ENCODE results near the gene ZCCHC24. TPM values are rescaled to one million over a fixed set of nuclear protein-coding genes. Genes with fewer than 3 reads are reported as not detected.

Gene ZCCHC24
- total RNA-seq, 2 experiments from 2014 or later, result 0.67 to 0.85 TPM

GRCh38 chr10:79357180-79357579, 88.2 kb downstream of the ZCCHC24 start:
- Mint-ChIP-seq H3K4me3 (no peak overlapping the region), H3K36me3 (ENCODE audit: low read depth) (peaks cover 63% of the 10 kb centered on the region), H3K27ac (no peak overlapping the region), H3K27me3 (no peaks in the 10 kb centered on the region), H3K4me1 (ENCODE audit: low read depth) (peaks cover 10% of the 10 kb centered on the region), H3K9me3 (no peaks in the 10 kb centered on the region)
- Histone ChIP-seq H3K9me3 (ENCODE audit: control insufficient read depth in 1 of 2, insufficient read depth in 1 of 2, low read length in 2 of 2) (no peaks in the 10 kb centered on the region), H3K4me3 (ENCODE audit: low read length) (no peak overlapping the region), H3K27ac (ENCODE audit: low read depth in 1 of 2, low read length in 2 of 2) (no peak overlapping the region), H3K36me3 (ENCODE audit: insufficient read depth, low read length) (peaks cover 35% of the 10 kb centered on the region), H3K27me3 (ENCODE audit: control insufficient read depth in 1 of 2, insufficient read depth in 2 of 2, low read length in 2 of 2) (no peaks in the 10 kb centered on the region), H3K4me1 (ENCODE audit: insufficient read depth, low read length) (peaks cover 10% of the 10 kb centered on the region)
- ChIA-PET POLR2A (interaction anchor here (1.4 kb wide), 1 partner anchor 71 kb away, joined by 3 read pairs; no protein-coding TSS in a partner anchor), CTCF (interaction anchor here (2.0 kb wide), 1 partner anchor 17 kb away, joined by 8 read pairs; no protein-coding TSS in a partner anchor)
- ATAC-seq (ENCODE audit: poor library complexity) (no peak), DNase-seq (peak in 2 of 14 experiments; percentile 1 to 11)
- intact Hi-C loops (cut with DNase I, micrococcal nuclease), result no loop called here
- no peak for TF ChIP-seq CTCF (IDR thresholded peaks at IDR 0.05)

- no peak overlapping the region for H3K27ac ChIP-seq (ENCODE audit: low read depth in 1 of 2, low read length in 2 of 2)
- peaks cover 12% of the 10 kb centered on the region for H3K4me1 ChIP-seq (ENCODE audit: insufficient read depth, low read length)
- POLR2A ChIA-PET, result no interaction called here
- H3K9me3 ChIP-seq (ENCODE audit: control insufficient read depth in 1 of 2, insufficient read depth in 1 of 2, low read length in 2 of 2), result no peaks in the 10 kb centered on the region
- ATAC-seq (ENCODE audit: poor library complexity) (no peak), DNase-seq (peak in 3 of 14 experiments; percentile 12 to 44 (median 29))
- H3K36me3 ChIP-seq (ENCODE audit: insufficient read depth, low read length), result peaks cover 46% of the 10 kb centered on the region
- CTCF ChIA-PET, result no interaction called here
- no peak overlapping the region for H3K4me3 ChIP-seq (ENCODE audit: low read length)
- intact Hi-C loops (cut with DNase I, micrococcal nuclease), result no loop called here
- no peak for TF ChIP-seq CTCF (IDR thresholded peaks at IDR 0.05)
- no peaks in the 10 kb centered on the region for H3K27me3 ChIP-seq (ENCODE audit: control insufficient read depth in 1 of 2, insufficient read depth in 2 of 2, low read length in 2 of 2)
- Mint-ChIP-seq H3K4me3 (no peak overlapping the region), H3K9me3 (no peaks in the 10 kb centered on the region), H3K36me3 (ENCODE audit: low read depth) (peaks cover 74% of the 10 kb centered on the region), H3K4me1 (ENCODE audit: low read depth) (no peaks in the 10 kb centered on the region), H3K27ac (no peak overlapping the region), H3K27me3 (no peaks in the 10 kb centered on the region)
Observed at GRCh38 chr10:79356104-79356503, 89.3 kb downstream of the ZCCHC24 start.

- CTCF ChIA-PET, result no interaction called here
- H3K36me3 ChIP-seq (ENCODE audit: insufficient read depth, low read length), result peaks cover 52% of the 10 kb centered on the region
- H3K4me3 Mint-ChIP-seq, result no peak overlapping the region
- H3K27ac Mint-ChIP-seq, result no peak overlapping the region
- H3K9me3 ChIP-seq (ENCODE audit: control insufficient read depth in 1 of 2, insufficient read depth in 1 of 2, low read length in 2 of 2), result no peaks in the 10 kb centered on the region
- H3K4me3 ChIP-seq (ENCODE audit: low read length), result no peak overlapping the region
- ATAC-seq (ENCODE audit: poor library complexity) (no peak), DNase-seq (peak in 1 of 14 experiments; percentile 21)
- H3K36me3 Mint-ChIP-seq (ENCODE audit: low read depth), result peaks cover 80% of the 10 kb centered on the region
- peaks cover 17% of the 10 kb centered on the region for H3K4me1 ChIP-seq (ENCODE audit: insufficient read depth, low read length)
- intact Hi-C loops (cut with DNase I, micrococcal nuclease), result no loop called here
- H3K27me3 Mint-ChIP-seq, result no peaks in the 10 kb centered on the region
- H3K27me3 ChIP-seq (ENCODE audit: control insufficient read depth in 1 of 2, insufficient read depth in 2 of 2, low read length in 2 of 2), result no peaks in the 10 kb centered on the region
- no peaks in the 10 kb centered on the region for H3K4me1 Mint-ChIP-seq (ENCODE audit: low read depth)
- POLR2A ChIA-PET, result no interaction called here
- no peak for TF ChIP-seq CTCF (IDR thresholded peaks at IDR 0.05)
- no peaks in the 10 kb centered on the region for H3K9me3 Mint-ChIP-seq
- no peak overlapping the region for H3K27ac ChIP-seq (ENCODE audit: low read depth in 1 of 2, low read length in 2 of 2)
Observed at GRCh38 chr10:79355420-79356017, 89.9 kb downstream of the ZCCHC24 start.

All from CD4-positive, alpha-beta T cell (primary cell).